GM19043 (cell line): ENCODE measurements around the gene HTR1D.

ENCODE experiments used
- ATAC-seq: cut with Tn5 transposase; IDR thresholded peaks from one replicate; pipeline ENCODE4 v1.9.1; 2021; ENCODE audit warnings: low read depth; ENCODE audit not compliant: unreplicated experiment

HTR1D gene

GRCh38 chr1:23188434-23188884 lies 28.8 kb downstream of the HTR1D start:
- ATAC-seq, result no peak

- ATAC-seq, result no peak
These were observed 29.7 kb downstream of the HTR1D start for GRCh38 chr1:23187637-23188036.

- ATAC-seq, result no peak
These were observed 31.9 kb downstream of the HTR1D start for GRCh38 chr1:23185381-23185780.

- ATAC-seq, result no peak
These were observed 32.9 kb downstream of the HTR1D start for GRCh38 chr1:23184212-23184934.

- ATAC-seq, result no peak
These were observed 37.4 kb downstream of the HTR1D start for GRCh38 chr1:23179862-23180261.

GRCh38 chr1:23178950-23179349 lies 38.4 kb downstream of the HTR1D start:
- no peak for ATAC-seq

- no peak for ATAC-seq
These were observed 38.9 kb downstream of the HTR1D start for GRCh38 chr1:23178414-23178813.

- peak; percentile 84 for ATAC-seq
These were observed 39.6 kb downstream of the HTR1D start for GRCh38 chr1:23177438-23178380.

GRCh38 chr1:23177031-23177430 lies 40.3 kb downstream of the HTR1D start:
- no peak for ATAC-seq

GRCh38 chr1:23174426-23175110 lies 42.7 kb downstream of the HTR1D start:
- ATAC-seq, result no peak

GRCh38 chr1:23171181-23171755 lies 46.0 kb downstream of the HTR1D start:
- ATAC-seq, result no peak

GRCh38 chr1:23169727-23170335 lies 47.5 kb downstream of the HTR1D start:
- no peak for ATAC-seq

- no peak for ATAC-seq
These were observed 48.1 kb downstream of the HTR1D start for GRCh38 chr1:23169195-23169575.

- no peak for ATAC-seq
These were observed 48.7 kb downstream of the HTR1D start, which contains the start of gene LUZP1 for GRCh38 chr1:23168445-23169194. LUZP1 (minus strand) TSS chr1:23168856.

- no peak for ATAC-seq
These were observed 49.2 kb downstream of the HTR1D start for GRCh38 chr1:23168079-23168444.

- no peak for ATAC-seq
These were observed 49.8 kb downstream of the HTR1D start for GRCh38 chr1:23167353-23168078.

GRCh38 chr1:23166854-23167253 lies 50.4 kb downstream of the HTR1D start:
- no peak for ATAC-seq

GRCh38 chr1:23163395-23163794 lies 53.9 kb downstream of the HTR1D start:
- ATAC-seq, result no peak
